OCI-LY7 (cell line): ENCODE measurements around the gene SENP5. TPM values are rescaled to one million over a fixed set of nuclear protein-coding genes. Genes with fewer than 3 reads are reported as not detected.

Experiments used
- BruUV-seq: library from RNA; stranded (reverse); fragments of 400-500 nt; replicated peaks from 2 replicates; lab custom pipeline; 2021; lab: Mats Ljungman, UMichigan
- CTCF ChIA-PET: fragments of 300-600 bp; sonication (Branson Sonifier 250); formaldehyde crosslinking; loops from one replicate; lab custom pipeline; 2022; ENCODE audit warnings: antibody characterized with exemption; ENCODE audit not compliant: unreplicated experiment; lab: Charles Lee
- POLR2A ChIA-PET: fragments of 300-600 bp; sonication (Branson Sonifier 250); formaldehyde crosslinking; loops from one replicate; lab custom pipeline; 2022; ENCODE audit warnings: antibody characterized with exemption; lab: Charles Lee
- DNase-seq: peaks from one replicate; pipeline ENCODE4 v3.0.0-alpha.2; 2015; ENCODE audit warnings: low spot score
- H2AFZ ChIP-seq: fragments of 200-600 bp; sonication (generic), shearing (Covaris generic); 2 replicates; pipeline ENCODE4 v1.6.1; 2014; ENCODE audit warnings: mild to moderate bottlenecking, antibody characterized with exemption, low read length, moderate library complexity
- H3K27ac ChIP-seq: fragments of 200-600 bp; sonication (generic); 2 replicates; pipeline ENCODE4 v1.5.1; 2014; ENCODE audit warnings: mixed run types, low read depth, mild to moderate bottlenecking, moderate library complexity, low read length, inconsistent platforms; ENCODE audit not compliant: poor library complexity, severe bottlenecking
- H3K36me3 ChIP-seq: fragments of 200-600 bp; sonication (generic); 2 replicates; pipeline ENCODE4 v1.6.1; 2014; ENCODE audit warnings: mild to moderate bottlenecking, antibody characterized with exemption, low read length, moderate library complexity, mixed read lengths; ENCODE audit not compliant: insufficient read depth
- H3K4me1 ChIP-seq: fragments of 200-600 bp; sonication (generic); 2 replicates; pipeline ENCODE4 v1.5.1; 2014; ENCODE audit warnings: mild to moderate bottlenecking, low read length; ENCODE audit not compliant: insufficient read depth, poor library complexity, severe bottlenecking
- H3K4me2 ChIP-seq: fragments of 200-600 bp; sonication (generic); 2 replicates; pipeline ENCODE4 v1.6.1; 2014; ENCODE audit warnings: mild to moderate bottlenecking, low read length
- H3K4me3 ChIP-seq: fragments of 200-600 bp; sonication (generic); 2 replicates; pipeline ENCODE4 v1.5.1; 2014; ENCODE audit warnings: mild to moderate bottlenecking, low read depth, low read length; ENCODE audit not compliant: poor library complexity, severe bottlenecking
- H3K79me2 ChIP-seq: fragments of 200-600 bp; sonication (generic); 2 replicates; pipeline ENCODE4 v1.6.1; 2016; ENCODE audit warnings: low read depth, mild to moderate bottlenecking, low read length, moderate library complexity, mixed read lengths; ENCODE audit not compliant: insufficient read depth
- H3K9me2 ChIP-seq: fragments of 200-600 bp; sonication (generic); 2 replicates; pipeline ENCODE4 v1.6.1; 2016; ENCODE audit warnings: mild to moderate bottlenecking, low read length, mixed read lengths; ENCODE audit not compliant: insufficient read depth
- H3K9me3 ChIP-seq: fragments of 200-600 bp; sonication (generic); 2 replicates; pipeline ENCODE4 v1.6.1; 2014; ENCODE audit warnings: mild to moderate bottlenecking, mixed run types, low read length, mixed read lengths
- H4K20me1 ChIP-seq: fragments of 200-600 bp; sonication (generic); 2 replicates; pipeline ENCODE4 v1.6.1; 2014; ENCODE audit warnings: mild to moderate bottlenecking, antibody characterized with exemption, low read length, moderate library complexity, mixed read lengths; ENCODE audit not compliant: insufficient read depth
- EZH2phosphoT487 ChIP-seq: fragments of 200-600 bp; sonication (generic); IDR thresholded peaks from 2 replicates; pipeline ENCODE4 v1.6.1; 2018; ENCODE audit warnings: low read depth, borderline replicate concordance, mild to moderate bottlenecking, mixed run types, antibody characterized with exemption, low read length, moderate library complexity, mixed read lengths
- intact Hi-C: fragments of 100-400 bp; cut with micrococcal nuclease; formaldehyde crosslinking; loops from one replicate; pipeline ENCODE4 v1.10.0; 2022; ENCODE audit not compliant: unreplicated experiment
- total RNA-seq, 2 experiments: library from RNA; depleted of rRNA in 1 of 2; stranded (reverse); fragments of >200 nt in 1 of 2; shearing (Covaris generic) in 1 of 2; gene quantifications; 2 replicates each; pipeline ENCODE4 v1.2.3, GENCODE V29; 2014 to 2022
- TF ChIP-seq, protein P1 (sequence below): fragments of 200-600 bp; sonication (generic); conservative IDR thresholded peaks from 2 replicates; pipeline ENCODE4 v1.5.1; 2014; ENCODE audit warnings: mild to moderate bottlenecking, antibody characterized with exemption, low read length, moderate library complexity, mixed read lengths

Gene SENP5
- total RNA-seq, 2 experiments from 2014 or later = 40.2 to 42.9 TPM

DNA sequence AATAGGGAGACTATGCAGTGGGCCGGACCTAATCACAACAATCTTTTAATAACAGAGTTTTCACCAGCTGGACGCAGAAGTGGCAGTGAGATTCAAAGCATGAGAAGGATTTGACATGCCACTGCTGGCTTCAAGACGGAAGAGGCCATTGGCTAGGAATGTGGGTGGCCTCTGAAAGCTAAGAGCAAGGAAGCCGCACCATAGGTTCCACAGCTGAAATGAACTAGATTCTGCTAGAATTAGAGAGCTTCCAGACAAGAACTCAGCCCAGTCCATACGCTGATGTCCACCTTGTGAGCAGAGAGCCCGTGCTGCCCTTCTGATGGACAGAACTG lies 81.5 kb downstream of the SENP5 start:
- 0 out of 2 replicates have a peak, but pooled peaks cover 3% of the 10 kb centered on the region for H3K79me2 ChIP-seq
- no peak overlapping the region for H2AFZ ChIP-seq
- TF ChIP-seq, protein P1, sequence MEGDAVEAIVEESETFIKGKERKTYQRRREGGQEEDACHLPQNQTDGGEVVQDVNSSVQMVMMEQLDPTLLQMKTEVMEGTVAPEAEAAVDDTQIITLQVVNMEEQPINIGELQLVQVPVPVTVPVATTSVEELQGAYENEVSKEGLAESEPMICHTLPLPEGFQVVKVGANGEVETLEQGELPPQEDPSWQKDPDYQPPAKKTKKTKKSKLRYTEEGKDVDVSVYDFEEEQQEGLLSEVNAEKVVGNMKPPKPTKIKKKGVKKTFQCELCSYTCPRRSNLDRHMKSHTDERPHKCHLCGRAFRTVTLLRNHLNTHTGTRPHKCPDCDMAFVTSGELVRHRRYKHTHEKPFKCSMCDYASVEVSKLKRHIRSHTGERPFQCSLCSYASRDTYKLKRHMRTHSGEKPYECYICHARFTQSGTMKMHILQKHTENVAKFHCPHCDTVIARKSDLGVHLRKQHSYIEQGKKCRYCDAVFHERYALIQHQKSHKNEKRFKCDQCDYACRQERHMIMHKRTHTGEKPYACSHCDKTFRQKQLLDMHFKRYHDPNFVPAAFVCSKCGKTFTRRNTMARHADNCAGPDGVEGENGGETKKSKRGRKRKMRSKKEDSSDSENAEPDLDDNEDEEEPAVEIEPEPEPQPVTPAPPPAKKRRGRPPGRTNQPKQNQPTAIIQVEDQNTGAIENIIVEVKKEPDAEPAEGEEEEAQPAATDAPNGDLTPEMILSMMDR = no peak
- no peak for TF ChIP-seq EZH2phosphoT487
- intact Hi-C loops = loop anchor here (10.0 kb wide), 1 partner anchor 1044 kb away; the partner anchor contains the start of gene TNK2
- H4K20me1 ChIP-seq = no peaks in the 10 kb centered on the region
- DNase-seq = no peak
- H3K27ac ChIP-seq = no peak overlapping the region
- H3K9me3 ChIP-seq = no peaks in the 10 kb centered on the region
- H3K4me1 ChIP-seq = no peaks in the 10 kb centered on the region
- ChIA-PET CTCF (interaction anchor here (0.6 kb wide), 1 partner anchor 764 kb away, joined by 3 read pairs; no protein-coding TSS in a partner anchor), POLR2A (no interaction called here)
- H3K36me3 ChIP-seq = peaks cover 15% of the 10 kb centered on the region
- no TSS peak for BruUV-seq
- no peak overlapping the region for H3K4me2 ChIP-seq
- no peak overlapping the region for H3K4me3 ChIP-seq
- no peaks in the 10 kb centered on the region for H3K9me2 ChIP-seq

DNA sequence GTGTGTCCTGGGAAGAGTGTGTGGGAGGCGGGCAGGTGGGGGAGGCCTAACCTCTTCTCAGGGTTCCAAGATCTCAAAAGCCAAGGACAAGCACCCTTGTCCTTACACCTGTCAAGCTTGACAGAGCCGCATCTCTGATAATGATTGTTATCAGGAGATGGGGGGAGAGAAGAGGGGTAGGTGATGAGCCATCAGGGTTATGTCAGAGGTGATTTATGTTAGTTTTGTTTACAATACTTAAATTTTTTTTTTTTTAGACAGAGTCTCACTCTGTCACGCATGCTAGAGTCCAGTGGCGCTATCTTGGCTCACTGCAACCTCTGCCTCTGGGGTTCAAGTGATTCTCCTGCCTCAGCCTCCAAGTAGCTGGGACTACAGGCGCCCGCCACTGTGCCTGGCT lies 82.0 kb downstream of the SENP5 start:
- Histone ChIP-seq H3K36me3 (peaks cover 11% of the 10 kb centered on the region), H3K4me3 (no peak overlapping the region), H3K4me2 (no peak overlapping the region), H3K9me3 (no peaks in the 10 kb centered on the region), H2AFZ (no peak overlapping the region), H4K20me1 (no peaks in the 10 kb centered on the region), H3K4me1 (no peaks in the 10 kb centered on the region), H3K9me2 (no peaks in the 10 kb centered on the region), H3K79me2 (0 out of 2 replicates have a peak, but pooled peaks cover 2% of the 10 kb centered on the region), H3K27ac (no peak overlapping the region)
- no TSS peak for BruUV-seq
- POLR2A ChIA-PET = no interaction called here
- TF ChIP-seq, protein P1 = no peak
- no peak for TF ChIP-seq EZH2phosphoT487
- no peak for DNase-seq
- CTCF ChIA-PET = no interaction called here
- intact Hi-C loops = loop anchor here (10.0 kb wide), 1 partner anchor 1045 kb away; the partner anchor contains the start of gene TNK2

GRCh38 chr3:196951371-196951770 lies 83.7 kb downstream of the SENP5 start:
- TF ChIP-seq EZH2phosphoT487 = no peak
- TF ChIP-seq, protein P1 = no peak
- no TSS peak for BruUV-seq
- Histone ChIP-seq H3K9me2 (no peaks in the 10 kb centered on the region), H4K20me1 (no peaks in the 10 kb centered on the region), H3K4me1 (no peaks in the 10 kb centered on the region), H3K27ac (no peak overlapping the region), H3K79me2 (no peaks in the 10 kb centered on the region), H3K9me3 (no peaks in the 10 kb centered on the region), H3K36me3 (no peaks in the 10 kb centered on the region), H3K4me3 (no peak overlapping the region), H2AFZ (no peak overlapping the region), H3K4me2 (no peak overlapping the region)
- no peak for DNase-seq
- intact Hi-C loops = no loop called here
- POLR2A ChIA-PET = interaction anchor here (0.6 kb wide), 1 partner anchor 83 kb away, joined by 3 read pairs; no protein-coding TSS in a partner anchor
- CTCF ChIA-PET = no interaction called here
